Panc1 (cell line): ENCODE measurements around the gene AGPS. TPM values are rescaled to one million over a fixed set of nuclear protein-coding genes. Genes with fewer than 3 reads are reported as not detected.
A peak's percentile ranks its signal among the peaks of the same experiment; 100 is the strongest.
"Not testable (repeated sequence)": the region's sequence is repeated elsewhere in the genome, so short reads cannot be mapped to it uniquely, and the experiment has no call there.

Experiments used
- ATAC-seq: fragments of 200-7000 bp; cut with Tn5 transposase; 2 replicates; pipeline ENCODE4 v1.9.1; 2020; ENCODE audit warnings: mild to moderate bottlenecking, moderate library complexity
- BruUV-seq: library from RNA; stranded (reverse); fragments of 400-500 nt; replicated peaks from 2 replicates; lab custom pipeline; 2021; lab: Mats Ljungman, UMichigan
- CTCF ChIA-PET: fragments of 300-600 bp; sonication (Branson Sonifier 250); formaldehyde crosslinking; loops from one replicate; lab custom pipeline; 2022; ENCODE audit warnings: antibody characterized with exemption; lab: Charles Lee
- POLR2A ChIA-PET: fragments of 300-600 bp; sonication (Branson Sonifier 250); formaldehyde crosslinking; loops from one replicate; lab custom pipeline; 2022; ENCODE audit warnings: antibody characterized with exemption; lab: Charles Lee
- DNase-seq: peaks from one replicate; pipeline ENCODE4 v3.0.0-alpha.2; 2010; ENCODE audit warnings: low read depth, low spot score
- H3K27ac ChIP-seq: 2 replicates; pipeline ENCODE4 v1.5.1; 2011; ENCODE audit warnings: mild to moderate bottlenecking, low read length, inconsistent platforms
- H3K27me3 ChIP-seq: fragments of 200-500 bp; sonication (Bioruptor generic); 2 replicates; pipeline ENCODE4 v1.6.0; 2014; ENCODE audit warnings: low read length, inconsistent platforms; ENCODE audit not compliant: control insufficient read depth, insufficient read depth
- H3K36me3 ChIP-seq: fragments of 200-500 bp; sonication (Bioruptor generic); 2 replicates; pipeline ENCODE4 v1.5.1; 2014; ENCODE audit warnings: inconsistent platforms, mild to moderate bottlenecking, low read length, moderate library complexity; ENCODE audit not compliant: control insufficient read depth, insufficient read depth
- H3K4me1 ChIP-seq: 2 replicates; pipeline ENCODE4 v1.5.1; 2011; ENCODE audit warnings: inconsistent platforms, mild to moderate bottlenecking, low read length, moderate library complexity; ENCODE audit not compliant: control insufficient read depth, insufficient read depth
- H3K4me3 ChIP-seq, 2 experiments: 2 replicates each; pipeline ENCODE4 v1.5.1; 2011 to 2012; ENCODE audit warnings: low read depth in 2 of 2, low read length in 2 of 2, mild to moderate bottlenecking in 2 of 2, inconsistent platforms in 1 of 2, moderate library complexity in 1 of 2
- H3K9me3 ChIP-seq: fragments of 200-500 bp; sonication (Bioruptor generic); 2 replicates; pipeline ENCODE4 v1.5.1; 2014; ENCODE audit warnings: low read depth, mild to moderate bottlenecking, inconsistent platforms, low read length, moderate library complexity; ENCODE audit not compliant: control insufficient read depth, insufficient read depth
- POLR2AphosphoS5 ChIP-seq: IDR thresholded peaks from 2 replicates; pipeline ENCODE4 v1.6.1; 2012; ENCODE audit warnings: mild to moderate bottlenecking, low read depth, low read length, moderate library complexity
- SIN3A ChIP-seq: IDR thresholded peaks from 2 replicates; pipeline ENCODE4 v1.6.1; 2012; ENCODE audit warnings: low read depth, mild to moderate bottlenecking, low read length, moderate library complexity, borderline replicate concordance; ENCODE audit not compliant: insufficient read depth
- TCF7L2 ChIP-seq: IDR thresholded peaks from 2 replicates; pipeline ENCODE4 v1.6.1; 2011; ENCODE audit warnings: mild to moderate bottlenecking, low read depth, low read length, inconsistent platforms
- in situ Hi-C: cut with HindIII; loops from 2 replicates; pipeline ENCODE4 v1.10.0; 2016; ENCODE audit warnings: low sequenced_read_pairs, low pct_unique_long_range_greater_than_20kb
- intact Hi-C: fragments of 100-400 bp; cut with micrococcal nuclease; formaldehyde crosslinking; loops from one replicate; pipeline ENCODE4 v1.10.0; 2022; ENCODE audit not compliant: unreplicated experiment
- total RNA-seq: library from RNA; stranded (reverse); gene quantifications from one replicate; pipeline ENCODE4 v1.2.1, GENCODE V29; 2021; ENCODE audit not compliant: unreplicated experiment
- TF ChIP-seq, protein P1 (sequence below), 2 experiments: IDR thresholded peaks; 2 replicates each; pipeline ENCODE4 v1.6.1; 2011 to 2012; ENCODE audit warnings: low read depth in 2 of 2, control low read depth in 1 of 2, low read length in 1 of 2, mild to moderate bottlenecking in 1 of 2, moderate library complexity in 1 of 2; ENCODE audit not compliant: insufficient read depth in 1 of 2
- TF ChIP-seq, protein P2 (sequence below): fragments of 450-650 bp; IDR thresholded peaks from 2 replicates; pipeline ENCODE4 v1.5.1; 2017; ENCODE audit warnings: mild to moderate bottlenecking

The AGPS gene
- total RNA-seq, 1 experiment from 2014 or later: 68.7 TPM

GRCh38 chr2:177362499-177362898 lies 30.1 kb upstream of the AGPS start:
- ChIA-PET CTCF (no interaction called here), POLR2A (no interaction called here)
- intact Hi-C loops: no loop called here
- Histone ChIP-seq H3K27ac (no peak overlapping the region), H3K9me3 (no peaks in the 10 kb centered on the region), H3K27me3 (no peaks in the 10 kb centered on the region), H3K36me3 (no peaks in the 10 kb centered on the region), H3K4me3 (no peak overlapping the region), H3K4me1 (no peaks in the 10 kb centered on the region)
- in situ Hi-C loops: no loop called here
- no peak for ATAC-seq
- TF ChIP-seq SIN3A (no peak), TCF7L2 (no peak), POLR2AphosphoS5 (no peak)
- TF ChIP-seq, protein P1, sequence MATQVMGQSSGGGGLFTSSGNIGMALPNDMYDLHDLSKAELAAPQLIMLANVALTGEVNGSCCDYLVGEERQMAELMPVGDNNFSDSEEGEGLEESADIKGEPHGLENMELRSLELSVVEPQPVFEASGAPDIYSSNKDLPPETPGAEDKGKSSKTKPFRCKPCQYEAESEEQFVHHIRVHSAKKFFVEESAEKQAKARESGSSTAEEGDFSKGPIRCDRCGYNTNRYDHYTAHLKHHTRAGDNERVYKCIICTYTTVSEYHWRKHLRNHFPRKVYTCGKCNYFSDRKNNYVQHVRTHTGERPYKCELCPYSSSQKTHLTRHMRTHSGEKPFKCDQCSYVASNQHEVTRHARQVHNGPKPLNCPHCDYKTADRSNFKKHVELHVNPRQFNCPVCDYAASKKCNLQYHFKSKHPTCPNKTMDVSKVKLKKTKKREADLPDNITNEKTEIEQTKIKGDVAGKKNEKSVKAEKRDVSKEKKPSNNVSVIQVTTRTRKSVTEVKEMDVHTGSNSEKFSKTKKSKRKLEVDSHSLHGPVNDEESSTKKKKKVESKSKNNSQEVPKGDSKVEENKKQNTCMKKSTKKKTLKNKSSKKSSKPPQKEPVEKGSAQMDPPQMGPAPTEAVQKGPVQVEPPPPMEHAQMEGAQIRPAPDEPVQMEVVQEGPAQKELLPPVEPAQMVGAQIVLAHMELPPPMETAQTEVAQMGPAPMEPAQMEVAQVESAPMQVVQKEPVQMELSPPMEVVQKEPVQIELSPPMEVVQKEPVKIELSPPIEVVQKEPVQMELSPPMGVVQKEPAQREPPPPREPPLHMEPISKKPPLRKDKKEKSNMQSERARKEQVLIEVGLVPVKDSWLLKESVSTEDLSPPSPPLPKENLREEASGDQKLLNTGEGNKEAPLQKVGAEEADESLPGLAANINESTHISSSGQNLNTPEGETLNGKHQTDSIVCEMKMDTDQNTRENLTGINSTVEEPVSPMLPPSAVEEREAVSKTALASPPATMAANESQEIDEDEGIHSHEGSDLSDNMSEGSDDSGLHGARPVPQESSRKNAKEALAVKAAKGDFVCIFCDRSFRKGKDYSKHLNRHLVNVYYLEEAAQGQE (IDR thresholded peaks at IDR 0.05; ENCODE audit: insufficient read depth in 1 of 2, low read depth in 2 of 2, low read length in 1 of 2): no peak
- TF ChIP-seq, protein P2, sequence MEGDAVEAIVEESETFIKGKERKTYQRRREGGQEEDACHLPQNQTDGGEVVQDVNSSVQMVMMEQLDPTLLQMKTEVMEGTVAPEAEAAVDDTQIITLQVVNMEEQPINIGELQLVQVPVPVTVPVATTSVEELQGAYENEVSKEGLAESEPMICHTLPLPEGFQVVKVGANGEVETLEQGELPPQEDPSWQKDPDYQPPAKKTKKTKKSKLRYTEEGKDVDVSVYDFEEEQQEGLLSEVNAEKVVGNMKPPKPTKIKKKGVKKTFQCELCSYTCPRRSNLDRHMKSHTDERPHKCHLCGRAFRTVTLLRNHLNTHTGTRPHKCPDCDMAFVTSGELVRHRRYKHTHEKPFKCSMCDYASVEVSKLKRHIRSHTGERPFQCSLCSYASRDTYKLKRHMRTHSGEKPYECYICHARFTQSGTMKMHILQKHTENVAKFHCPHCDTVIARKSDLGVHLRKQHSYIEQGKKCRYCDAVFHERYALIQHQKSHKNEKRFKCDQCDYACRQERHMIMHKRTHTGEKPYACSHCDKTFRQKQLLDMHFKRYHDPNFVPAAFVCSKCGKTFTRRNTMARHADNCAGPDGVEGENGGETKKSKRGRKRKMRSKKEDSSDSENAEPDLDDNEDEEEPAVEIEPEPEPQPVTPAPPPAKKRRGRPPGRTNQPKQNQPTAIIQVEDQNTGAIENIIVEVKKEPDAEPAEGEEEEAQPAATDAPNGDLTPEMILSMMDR: no peak
- no peak for DNase-seq
- BruUV-seq: no TSS peak

DNA sequence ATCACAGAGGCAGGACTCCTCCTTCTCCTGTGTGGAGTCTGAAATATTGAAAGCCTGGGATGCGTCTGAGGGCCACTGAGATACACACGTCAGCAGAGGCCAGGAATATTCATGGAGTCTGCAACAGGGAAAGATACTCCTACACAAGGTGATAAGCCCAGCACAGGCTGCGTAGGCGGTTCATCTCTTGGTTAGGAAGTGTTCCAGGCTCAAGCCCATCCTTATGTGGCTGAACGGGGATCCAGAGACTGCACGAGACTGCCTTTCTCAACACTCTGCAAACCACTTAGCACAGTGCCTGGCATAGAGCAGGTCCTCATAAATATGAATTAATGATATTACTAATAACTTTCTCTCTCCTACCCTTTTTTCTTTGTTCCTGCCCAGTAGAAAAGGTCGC lies 29.2 kb upstream of the AGPS start:
- TF ChIP-seq, protein P1 (IDR thresholded peaks at IDR 0.05; ENCODE audit: insufficient read depth in 1 of 2, low read depth in 2 of 2, low read length in 1 of 2): no peak
- TF ChIP-seq SIN3A (no peak), TCF7L2 (no peak), POLR2AphosphoS5 (no peak)
- TF ChIP-seq, protein P2: no peak
- BruUV-seq: no TSS peak
- no peaks in the 10 kb centered on the region for H3K36me3 ChIP-seq
- POLR2A ChIA-PET: no interaction called here
- H3K4me1 ChIP-seq: no peaks in the 10 kb centered on the region
- ATAC-seq (peak; percentile 30; the same call in 1 of the 2 replicates), DNase-seq (no peak)
- CTCF ChIA-PET: no interaction called here
- no peak overlapping the region for H3K4me3 ChIP-seq
- no peaks in the 10 kb centered on the region for H3K9me3 ChIP-seq
- H3K27me3 ChIP-seq: no peaks in the 10 kb centered on the region
- H3K27ac ChIP-seq: no peak overlapping the region
- intact Hi-C loops: no loop called here
- in situ Hi-C loops: no loop called here

DNA sequence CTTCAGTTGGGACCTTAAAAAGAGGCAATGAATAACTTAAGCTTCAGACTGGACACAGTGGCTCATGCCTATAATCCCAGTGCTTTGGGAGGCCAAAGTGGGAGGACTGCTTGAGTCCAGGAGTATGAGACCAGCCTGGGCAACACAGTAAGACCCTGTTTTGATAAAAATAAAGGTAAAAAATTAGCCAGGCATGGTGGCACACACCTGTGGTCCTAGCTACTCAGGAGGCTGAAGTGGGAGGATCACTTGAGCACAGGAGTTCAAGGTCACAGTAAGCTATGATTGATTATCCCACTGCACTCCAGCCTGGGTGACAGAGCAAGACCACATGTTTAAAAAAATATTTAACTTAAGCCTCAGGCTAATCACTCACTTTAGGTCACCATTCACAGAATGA lies 26.8 kb upstream of the AGPS start:
- CTCF ChIA-PET: interaction anchor here (1.1 kb wide), 1 partner anchor 217 kb away, joined by 3 read pairs; no protein-coding TSS in a partner anchor
- H3K27me3 ChIP-seq: not testable (repeated sequence)

More for the DNA sequence above, 26.8 kb upstream of the AGPS start:
- H3K9me3 ChIP-seq, ATAC-seq, DNase-seq, in situ Hi-C loops, H3K4me3 ChIP-seq, intact Hi-C loops, H3K4me1 ChIP-seq, BruUV-seq, H3K27ac ChIP-seq, H3K36me3 ChIP-seq: not testable (repeated sequence)
- POLR2A ChIA-PET: interaction anchor here (0.8 kb wide), 1 partner anchor 101 kb away, joined by 8 read pairs; no protein-coding TSS in a partner anchor
